ENCODE data around the gene DNAJB2.

The DNAJB2 gene

DNA sequence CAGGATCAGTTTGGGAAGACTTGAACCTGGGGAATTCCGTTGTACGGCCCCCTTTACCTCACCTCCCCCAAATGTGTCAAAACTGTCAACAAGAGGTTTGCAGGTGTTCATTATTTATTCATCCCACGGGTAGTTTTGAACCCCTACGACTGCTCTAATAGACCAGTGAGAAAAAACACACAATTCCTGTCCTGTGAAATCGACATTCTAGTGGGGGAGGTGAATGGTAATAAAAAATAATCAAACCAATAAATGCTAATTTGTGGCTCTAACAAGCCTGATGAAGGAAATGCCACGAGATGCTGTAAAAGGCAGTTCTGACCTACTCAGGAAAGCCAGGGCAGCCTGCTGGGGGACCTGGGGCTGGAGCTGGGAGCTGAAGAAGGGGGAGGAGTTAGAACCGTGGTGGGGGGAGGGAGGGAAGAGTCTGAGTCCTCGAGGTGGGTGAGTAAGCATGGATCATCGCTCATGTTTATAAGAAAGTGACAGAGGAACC, 463 bp upstream of the DNAJB2 start:
- Histone ChIP-seq H3K36me3 (replicated peaks) (peaks cover 2% of the 10 kb centered on the region), H3K4me3 (ENCODE audit: low read depth, low read length) (peak overlapping the region; percentile 12), H3K27me3 (replicated peaks) (no peaks in the 10 kb centered on the region), H3K27ac (peak overlapping the region; percentile 98)
- no peak for DNase-seq
- TF ChIP-seq, protein P1, sequence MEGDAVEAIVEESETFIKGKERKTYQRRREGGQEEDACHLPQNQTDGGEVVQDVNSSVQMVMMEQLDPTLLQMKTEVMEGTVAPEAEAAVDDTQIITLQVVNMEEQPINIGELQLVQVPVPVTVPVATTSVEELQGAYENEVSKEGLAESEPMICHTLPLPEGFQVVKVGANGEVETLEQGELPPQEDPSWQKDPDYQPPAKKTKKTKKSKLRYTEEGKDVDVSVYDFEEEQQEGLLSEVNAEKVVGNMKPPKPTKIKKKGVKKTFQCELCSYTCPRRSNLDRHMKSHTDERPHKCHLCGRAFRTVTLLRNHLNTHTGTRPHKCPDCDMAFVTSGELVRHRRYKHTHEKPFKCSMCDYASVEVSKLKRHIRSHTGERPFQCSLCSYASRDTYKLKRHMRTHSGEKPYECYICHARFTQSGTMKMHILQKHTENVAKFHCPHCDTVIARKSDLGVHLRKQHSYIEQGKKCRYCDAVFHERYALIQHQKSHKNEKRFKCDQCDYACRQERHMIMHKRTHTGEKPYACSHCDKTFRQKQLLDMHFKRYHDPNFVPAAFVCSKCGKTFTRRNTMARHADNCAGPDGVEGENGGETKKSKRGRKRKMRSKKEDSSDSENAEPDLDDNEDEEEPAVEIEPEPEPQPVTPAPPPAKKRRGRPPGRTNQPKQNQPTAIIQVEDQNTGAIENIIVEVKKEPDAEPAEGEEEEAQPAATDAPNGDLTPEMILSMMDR (IDR thresholded peaks at IDR 0.05; ENCODE audit: low read depth, low read length, missing control alignments): no peak
- in situ Hi-C loops (cut with HindIII; ENCODE audit: low pct_ligation_motif_present, low sequenced_read_pairs): no loop called here

- TF ChIP-seq, protein P1 (IDR thresholded peaks at IDR 0.05; ENCODE audit: low read depth, low read length, missing control alignments): no peak
- peak overlapping the region; percentile 62 for H3K4me3 ChIP-seq (ENCODE audit: low read depth, low read length)
- peaks cover 6% of the 10 kb centered on the region for H3K36me3 ChIP-seq (replicated peaks)
- no peak for DNase-seq
- in situ Hi-C loops (cut with HindIII; ENCODE audit: low pct_ligation_motif_present, low sequenced_read_pairs): no loop called here
- peak overlapping the region; percentile 98 for H3K27ac ChIP-seq
- no peaks in the 10 kb centered on the region for H3K27me3 ChIP-seq (replicated peaks)
Observed at GRCh38 chr2:219279916-219280516, 850 bp downstream of the DNAJB2 start.

DNA sequence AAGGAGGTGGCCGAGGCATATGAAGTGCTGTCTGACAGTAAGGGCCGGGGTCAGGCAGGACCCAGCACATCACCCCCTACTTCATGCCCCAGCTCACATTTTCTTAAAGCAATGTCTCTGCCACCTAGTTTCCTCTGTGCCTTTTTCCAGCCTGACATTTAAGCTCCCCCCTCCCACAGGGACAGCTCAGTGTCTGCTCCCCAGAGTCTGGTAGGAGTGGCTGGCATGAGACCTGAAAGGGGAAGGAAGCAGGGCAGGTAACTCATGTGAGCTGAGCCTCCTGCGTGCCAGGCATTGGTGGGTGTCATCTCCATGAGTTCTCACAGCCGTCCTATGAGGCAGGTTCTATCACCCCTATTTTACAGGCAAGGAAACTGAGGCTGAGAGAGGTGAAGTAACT, 1.5 kb downstream of the DNAJB2 start:
- Histone ChIP-seq H3K27ac (no peak overlapping the region), H3K4me3 (ENCODE audit: low read depth, low read length) (no peak overlapping the region), H3K27me3 (replicated peaks) (no peaks in the 10 kb centered on the region), H3K36me3 (replicated peaks) (peaks cover 6% of the 10 kb centered on the region)
- TF ChIP-seq, protein P1 (IDR thresholded peaks at IDR 0.05; ENCODE audit: low read depth, low read length, missing control alignments): no peak
- in situ Hi-C loops (cut with HindIII; ENCODE audit: low pct_ligation_motif_present, low sequenced_read_pairs): no loop called here
- no peak for DNase-seq

DNA sequence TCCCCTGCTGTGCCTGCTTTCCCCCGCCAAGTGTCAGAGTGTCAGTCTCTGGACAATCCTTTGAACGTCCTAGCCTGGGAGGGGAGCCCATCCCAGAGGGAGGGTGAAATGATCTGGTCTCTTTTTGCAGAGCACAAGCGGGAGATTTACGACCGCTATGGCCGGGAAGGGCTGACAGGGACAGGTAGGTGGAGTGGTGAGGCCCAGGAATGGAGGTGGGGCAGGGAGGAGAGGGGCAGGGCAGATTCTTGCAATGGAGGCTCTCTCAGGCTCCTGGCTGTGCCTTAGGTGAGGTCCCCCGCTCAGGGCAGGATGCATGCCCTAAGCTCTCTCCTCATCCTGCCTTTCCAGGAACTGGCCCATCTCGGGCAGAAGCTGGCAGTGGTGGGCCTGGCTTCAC, 2.4 kb downstream of the DNAJB2 start:
- Histone ChIP-seq H3K27me3 (replicated peaks) (no peaks in the 10 kb centered on the region), H3K27ac (no peak overlapping the region), H3K36me3 (replicated peaks) (peaks cover 6% of the 10 kb centered on the region), H3K4me3 (ENCODE audit: low read depth, low read length) (no peak overlapping the region)
- in situ Hi-C loops (cut with HindIII; ENCODE audit: low pct_ligation_motif_present, low sequenced_read_pairs): no loop called here
- TF ChIP-seq, protein P1 (IDR thresholded peaks at IDR 0.05; ENCODE audit: low read depth, low read length, missing control alignments): no peak
- DNase-seq: no peak

DNA sequence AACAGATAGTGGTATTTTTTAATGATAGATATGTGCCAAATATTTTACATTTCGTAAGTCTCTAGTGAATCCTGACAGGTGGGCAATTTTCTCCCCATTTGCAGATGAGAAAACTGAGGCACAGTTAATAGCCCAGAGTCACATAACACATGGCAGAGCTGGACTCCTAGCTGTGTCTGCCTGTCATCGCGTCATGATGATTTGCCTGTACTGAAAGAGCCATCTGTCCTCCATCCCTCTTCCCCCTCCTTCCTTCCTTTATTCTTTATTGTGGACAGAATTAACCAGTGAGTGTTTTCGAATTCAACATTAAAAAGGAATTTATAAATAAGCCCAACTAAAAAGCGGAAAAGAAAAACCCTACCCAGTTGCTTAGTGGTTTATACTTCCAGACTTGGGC, 3.2 kb downstream of the DNAJB2 start:
- no peak overlapping the region for H3K27ac ChIP-seq
- no peak for DNase-seq
- TF ChIP-seq, protein P1 (IDR thresholded peaks at IDR 0.05; ENCODE audit: low read depth, low read length, missing control alignments): no peak
- no peaks in the 10 kb centered on the region for H3K27me3 ChIP-seq (replicated peaks)
- H3K36me3 ChIP-seq (replicated peaks): peaks cover 6% of the 10 kb centered on the region
- in situ Hi-C loops (cut with HindIII; ENCODE audit: low pct_ligation_motif_present, low sequenced_read_pairs): no loop called here
- no peak overlapping the region for H3K4me3 ChIP-seq (ENCODE audit: low read depth, low read length)
